ENCODE results near the gene NCOA1. TPM values are rescaled to one million over a fixed set of nuclear protein-coding genes. Genes with fewer than 3 reads are reported as not detected.

The NCOA1 gene
- total RNA-seq, 4 donors from 2014 or later = 42.3 to 66.9 (median 47.4) TPM

- Histone ChIP-seq H3K4me1 (peaks cover 0 to 16% (median 0%) of the 10 kb centered on the region in 3 donors), H3K27me3 (no peaks in the 10 kb centered on the region), H3K36me3 (peaks cover 0 to 64% of the 10 kb centered on the region in 2 donors), H3K9me3 (no peaks in the 10 kb centered on the region), H3K27ac (no peak overlapping the region), H3K4me3 (no peak overlapping the region)
- WGBS, 2 donors (ENCODE audit: low coverage in 1 of 2) = 79 to 80% methylated on average over 2 of the region's 2 CpGs
- TF ChIP-seq POLR2A (IDR thresholded peaks at IDR 0.05) = no peak
- TF ChIP-seq CTCF (IDR thresholded peaks at IDR 0.05) = no peak
- TF ChIP-seq POLR2AphosphoS5 (IDR thresholded peaks at IDR 0.05) = no peak
- no peak for TF ChIP-seq EP300 (IDR thresholded peaks at IDR 0.05)
- ATAC-seq = no peak
These were observed 254.8 kb downstream of the NCOA1 start for GRCh38 chr2:24745825-24746224.

GRCh38 chr2:24747299-24747698, 256.2 kb downstream of the NCOA1 start:
- ATAC-seq = no peak
- Histone ChIP-seq H3K36me3 (peaks cover 3 to 65% of the 10 kb centered on the region in 2 donors), H3K27ac (no peak overlapping the region), H3K4me1 (peaks cover 0 to 16% (median 0%) of the 10 kb centered on the region in 3 donors), H3K27me3 (no peaks in the 10 kb centered on the region), H3K4me3 (no peak overlapping the region), H3K9me3 (no peaks in the 10 kb centered on the region)
- TF ChIP-seq CTCF (IDR thresholded peaks at IDR 0.05) = no peak
- no peak for TF ChIP-seq POLR2A (IDR thresholded peaks at IDR 0.05)
- TF ChIP-seq EP300 (IDR thresholded peaks at IDR 0.05) = no peak
- no peak for TF ChIP-seq POLR2AphosphoS5 (IDR thresholded peaks at IDR 0.05)
- WGBS, 2 donors (ENCODE audit: low coverage in 1 of 2) = 92 to 100% methylated on average over 2 of the region's 3 CpGs

- TF ChIP-seq EP300 (IDR thresholded peaks at IDR 0.05) = no peak
- no peak for TF ChIP-seq POLR2AphosphoS5 (IDR thresholded peaks at IDR 0.05)
- no peak for TF ChIP-seq POLR2A (IDR thresholded peaks at IDR 0.05)
- no peak for TF ChIP-seq CTCF (IDR thresholded peaks at IDR 0.05)
- H3K27ac ChIP-seq = no peak overlapping the region
- H3K9me3 ChIP-seq = no peaks in the 10 kb centered on the region
- 80 to 90% methylated on average over 1 to 7 of the region's 7 CpGs for WGBS, 2 donors (ENCODE audit: low coverage in 1 of 2)
- H3K27me3 ChIP-seq = no peaks in the 10 kb centered on the region
- H3K4me3 ChIP-seq = no peak overlapping the region
- peaks cover 0 to 3% (median 0%) of the 10 kb centered on the region in 3 donors for H3K4me1 ChIP-seq
- peaks cover 3 to 69% of the 10 kb centered on the region in 2 donors for H3K36me3 ChIP-seq
- no peak for ATAC-seq
These were observed 258.1 kb downstream of the NCOA1 start for GRCh38 chr2:24749069-24749691.

- Histone ChIP-seq H3K4me1 (no peaks in the 10 kb centered on the region), H3K4me3 (no peak overlapping the region), H3K27me3 (no peaks in the 10 kb centered on the region), H3K36me3 (peaks cover 3 to 92% of the 10 kb centered on the region in 2 donors), H3K27ac (no peak overlapping the region), H3K9me3 (no peaks in the 10 kb centered on the region)
- 66 to 89% methylated on average over 3 of the region's 3 CpGs for WGBS, 2 donors (ENCODE audit: low coverage in 1 of 2)
- ATAC-seq = no peak
- TF ChIP-seq CTCF (IDR thresholded peaks at IDR 0.05) = no peak
These were observed 264.1 kb downstream of the NCOA1 start for GRCh38 chr2:24754985-24755705.

GRCh38 chr2:24756789-24757188, 265.7 kb downstream of the NCOA1 start:
- no peak for ATAC-seq
- TF ChIP-seq EP300 (IDR thresholded peaks at IDR 0.05) (no peak), POLR2A (IDR thresholded peaks at IDR 0.05) (no peak), POLR2AphosphoS5 (IDR thresholded peaks at IDR 0.05) (no peak), CTCF (IDR thresholded peaks at IDR 0.05) (no peak)
- Histone ChIP-seq H3K4me1 (no peaks in the 10 kb centered on the region), H3K4me3 (no peak overlapping the region), H3K27ac (no peak overlapping the region), H3K27me3 (no peaks in the 10 kb centered on the region), H3K9me3 (no peaks in the 10 kb centered on the region), H3K36me3 (peaks cover 0 to 92% of the 10 kb centered on the region in 2 donors)
- WGBS, 2 donors (ENCODE audit: low coverage in 1 of 2) = 100% methylated on average over 1 of the region's 1 CpG; no CpG with 5 or more reads in 1 of the 2 donors

Measured in gastroesophageal sphincter (tissue), 4 donors.